Esophagus mucosa (tissue), 1 donor: Measurements from ENCODE around the gene CST4. TPM values are rescaled to one million over a fixed set of nuclear protein-coding genes. Genes with fewer than 3 reads are reported as not detected.
"Not testable (repeated sequence)": the region's sequence is repeated elsewhere in the genome, so short reads cannot be mapped to it uniquely, and the experiment has no call there.

Experiments used
- ATAC-seq: fragments of 200-7000 bp; cut with Tn5 transposase; one replicate; pipeline ENCODE4 v1.9.1; 2020
- total RNA-seq: library from RNA; stranded (reverse); gene quantifications from one replicate; pipeline ENCODE4 v1.2.4, GENCODE V29; 2023
- donor health status: DM: yes; HTN: yes; CAD: no.

Gene CST4
- total RNA-seq, 1 donor from 2014 or later, result not detected

GRCh38 chr20:23659610-23659988 lies 29.2 kb downstream of the CST4 start:
- ATAC-seq, result not testable (repeated sequence)

- no peak for ATAC-seq
Observed at GRCh38 chr20:23658989-23659609, 29.7 kb downstream of the CST4 start.

- no peak for ATAC-seq
Observed at GRCh38 chr20:23658336-23658735, 30.5 kb downstream of the CST4 start.

- ATAC-seq, result no peak
Observed at GRCh38 chr20:23657202-23657601, 31.6 kb downstream of the CST4 start.

- no peak for ATAC-seq
Observed at GRCh38 chr20:23656372-23656771, 32.5 kb downstream of the CST4 start.

- no peak for ATAC-seq
Observed at GRCh38 chr20:23655491-23656211, 33.2 kb downstream of the CST4 start.

- ATAC-seq, result no peak
Observed at GRCh38 chr20:23654717-23655116, 34.1 kb downstream of the CST4 start.

- ATAC-seq, result peak; percentile 86
Observed at GRCh38 chr20:23654000-23654399, 34.8 kb downstream of the CST4 start.

- ATAC-seq, result no peak
Observed at GRCh38 chr20:23653400-23653938, 35.4 kb downstream of the CST4 start.

GRCh38 chr20:23652926-23653325 lies 35.9 kb downstream of the CST4 start:
- ATAC-seq, result no peak

- no peak for ATAC-seq
Observed at GRCh38 chr20:23652371-23652770, 36.5 kb downstream of the CST4 start.

GRCh38 chr20:23651117-23651516 lies 37.7 kb downstream of the CST4 start:
- ATAC-seq, result no peak

GRCh38 chr20:23649830-23650417 lies 38.9 kb downstream of the CST4 start:
- no peak for ATAC-seq

GRCh38 chr20:23649242-23649641 lies 39.6 kb downstream of the CST4 start:
- ATAC-seq, result no peak

- no peak for ATAC-seq
Observed at GRCh38 chr20:23647346-23647745, 41.5 kb downstream of the CST4 start.

- ATAC-seq, result peak; percentile 70
Observed at GRCh38 chr20:23646106-23646873, 42.5 kb downstream of the CST4 start.

- no peak for ATAC-seq
Observed at GRCh38 chr20:23645575-23645974, 43.3 kb downstream of the CST4 start.

GRCh38 chr20:23644164-23644563 lies 44.7 kb downstream of the CST4 start:
- ATAC-seq, result no peak

GRCh38 chr20:23643659-23644058 lies 45.2 kb downstream of the CST4 start:
- no peak for ATAC-seq

- peak; percentile 65 for ATAC-seq
Observed at GRCh38 chr20:23641936-23642751, 46.7 kb downstream of the CST4 start.

GRCh38 chr20:23640671-23641667 lies 47.9 kb downstream of the CST4 start:
- ATAC-seq, result no peak
